LHCN-M2 (cell line): ENCODE measurements around the gene PPP2R1A. TPM values are rescaled to one million over a fixed set of nuclear protein-coding genes. Genes with fewer than 3 reads are reported as not detected.
"Not testable (repeated sequence)": the region's sequence is repeated elsewhere in the genome, so short reads cannot be mapped to it uniquely, and the experiment has no call there.

Experiments used
- DNase-seq: peaks from one replicate; pipeline ENCODE4 v3.0.0-alpha.2; 2012; ENCODE audit warnings: low read depth
- total RNA-seq: library from RNA; depleted of rRNA; stranded (reverse); fragments of >200 nt; gene quantifications from 2 replicates; pipeline ENCODE4 v1.2.3, GENCODE V29; 2014

PPP2R1A gene
- total RNA-seq, 1 experiment from 2014 or later, result 284 TPM

GRCh38 chr19:52200755-52201391 lies 11.0 kb downstream of the PPP2R1A start:
- not testable (repeated sequence) for DNase-seq

DNA sequence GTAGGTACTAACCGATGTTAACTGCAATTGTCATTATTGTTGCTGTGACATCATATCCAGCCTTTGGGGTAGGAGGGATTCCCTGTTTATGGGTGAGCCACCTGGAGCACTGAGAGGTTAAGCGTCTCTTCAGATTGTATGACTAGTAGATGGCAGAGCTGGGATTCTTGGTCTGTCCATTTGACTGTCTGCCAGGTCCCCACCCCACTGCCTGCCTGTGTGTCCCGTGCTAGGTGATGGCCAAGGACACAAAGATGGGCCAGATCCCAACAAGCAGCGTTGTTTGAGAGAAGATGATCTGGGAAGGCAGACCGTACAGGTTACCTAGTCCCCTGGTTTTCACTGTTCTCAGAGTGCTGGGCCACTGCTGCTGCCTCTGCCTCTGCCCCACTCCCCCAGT lies 16.6 kb downstream of the PPP2R1A start:
- DNase-seq, result no peak

- no peak for DNase-seq
These were observed 21.4 kb downstream of the PPP2R1A start for GRCh38 chr19:52211203-52211602.

DNA sequence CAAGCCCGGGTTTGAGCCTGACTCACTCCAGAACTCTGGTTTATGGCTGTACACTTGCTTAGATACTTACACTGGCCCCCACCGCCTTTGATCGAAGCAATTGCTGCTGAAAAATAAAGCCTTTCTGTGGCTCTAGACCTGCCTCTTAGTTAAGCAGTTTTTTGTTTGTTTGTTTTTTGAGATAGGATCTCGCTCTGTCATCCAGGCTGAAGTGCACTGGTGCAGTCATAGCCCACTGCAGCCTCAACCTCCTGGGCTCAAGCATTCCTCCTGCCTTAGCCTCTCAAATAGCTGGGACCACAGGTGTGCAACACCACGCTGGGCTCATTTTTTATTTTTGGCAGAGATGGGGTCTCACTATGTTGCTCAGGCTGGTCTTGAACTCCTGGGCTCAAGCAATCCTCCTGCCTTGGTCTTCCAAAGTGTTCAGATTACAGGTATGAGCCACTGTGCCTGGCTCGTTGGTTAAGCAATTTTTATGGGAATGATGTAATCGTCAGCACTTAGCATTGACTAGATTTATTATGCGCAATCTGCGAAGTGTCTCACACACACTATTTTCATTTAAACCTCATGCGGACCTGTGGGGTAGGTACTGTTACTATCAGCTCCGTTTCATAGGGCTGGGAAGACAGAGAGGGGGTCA lies 22.2 kb downstream of the PPP2R1A start:
- DNase-seq, result no peak

GRCh38 chr19:52212572-52213255 lies 22.9 kb downstream of the PPP2R1A start:
- DNase-seq, result no peak

- DNase-seq, result no peak
These were observed 24.4 kb downstream of the PPP2R1A start for GRCh38 chr19:52214241-52214640.

GRCh38 chr19:52216401-52216800 lies 26.5 kb downstream of the PPP2R1A start:
- no peak for DNase-seq

DNA sequence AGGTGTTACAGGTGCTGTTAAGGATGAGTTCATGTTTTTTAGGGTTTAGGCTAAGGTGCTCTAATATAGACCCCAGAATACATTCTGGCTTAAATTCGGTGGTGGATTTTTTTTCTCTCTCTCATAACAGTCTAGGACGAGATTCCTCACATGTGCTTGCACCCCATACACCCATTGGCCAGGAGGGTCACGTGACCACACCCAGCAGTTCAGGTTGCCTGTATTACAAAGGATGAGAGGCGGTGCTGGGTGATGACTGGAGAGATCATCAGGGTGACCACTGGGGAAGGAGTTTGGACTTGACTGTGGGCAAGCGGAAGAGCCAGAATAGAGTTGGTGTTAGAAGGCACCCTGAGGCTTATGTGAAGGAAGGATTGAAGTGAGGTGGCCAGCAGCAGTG lies 27.7 kb downstream of the PPP2R1A start:
- no peak for DNase-seq

GRCh38 chr19:52219611-52220010 lies 29.8 kb downstream of the PPP2R1A start:
- DNase-seq, result peak; percentile 58

DNA sequence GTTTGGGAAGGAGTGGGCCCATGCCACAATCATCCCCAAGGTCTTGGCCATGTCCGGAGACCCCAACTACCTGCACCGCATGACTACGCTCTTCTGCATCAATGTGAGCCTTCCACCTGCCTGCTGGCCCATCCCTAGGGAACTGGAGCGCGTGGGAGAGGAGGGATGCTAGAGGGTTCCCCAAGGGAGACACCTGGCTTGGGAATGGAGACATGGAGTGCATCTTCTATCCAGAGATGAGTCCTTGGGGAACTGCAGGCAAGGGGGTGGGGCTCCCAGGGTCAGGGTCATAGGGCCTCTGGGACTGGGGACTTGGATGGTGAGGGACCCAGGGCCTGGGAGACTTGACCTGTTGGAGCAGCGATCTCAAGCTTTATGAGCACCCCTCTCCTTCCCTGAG lies 31.2 kb downstream of the PPP2R1A start:
- no peak for DNase-seq

- no peak for DNase-seq
These were observed 32.1 kb downstream of the PPP2R1A start for GRCh38 chr19:52221831-52222375.

- no peak for DNase-seq
These were observed 34.4 kb downstream of the PPP2R1A start for GRCh38 chr19:52224211-52224610.

DNA sequence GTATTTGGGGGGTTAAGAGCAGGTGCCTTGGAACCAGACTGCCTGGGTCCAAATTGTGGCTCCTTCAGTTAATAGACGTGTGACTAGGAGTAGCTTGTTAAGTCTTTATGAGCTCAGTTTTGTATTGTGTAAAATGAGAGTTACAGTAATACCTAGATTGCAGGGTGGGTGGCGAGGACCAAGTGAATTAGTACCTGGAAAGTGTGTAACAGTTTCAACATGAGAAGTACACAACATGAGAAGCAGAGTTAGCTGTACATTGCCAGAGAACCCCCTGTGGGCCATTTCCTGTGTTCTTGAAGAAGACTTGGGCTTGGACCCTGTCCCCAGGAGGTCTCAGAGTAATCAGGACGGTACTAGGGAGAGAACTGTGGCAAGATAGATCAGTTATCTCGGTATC lies 36.8 kb downstream of the PPP2R1A start:
- no peak for DNase-seq

DNA sequence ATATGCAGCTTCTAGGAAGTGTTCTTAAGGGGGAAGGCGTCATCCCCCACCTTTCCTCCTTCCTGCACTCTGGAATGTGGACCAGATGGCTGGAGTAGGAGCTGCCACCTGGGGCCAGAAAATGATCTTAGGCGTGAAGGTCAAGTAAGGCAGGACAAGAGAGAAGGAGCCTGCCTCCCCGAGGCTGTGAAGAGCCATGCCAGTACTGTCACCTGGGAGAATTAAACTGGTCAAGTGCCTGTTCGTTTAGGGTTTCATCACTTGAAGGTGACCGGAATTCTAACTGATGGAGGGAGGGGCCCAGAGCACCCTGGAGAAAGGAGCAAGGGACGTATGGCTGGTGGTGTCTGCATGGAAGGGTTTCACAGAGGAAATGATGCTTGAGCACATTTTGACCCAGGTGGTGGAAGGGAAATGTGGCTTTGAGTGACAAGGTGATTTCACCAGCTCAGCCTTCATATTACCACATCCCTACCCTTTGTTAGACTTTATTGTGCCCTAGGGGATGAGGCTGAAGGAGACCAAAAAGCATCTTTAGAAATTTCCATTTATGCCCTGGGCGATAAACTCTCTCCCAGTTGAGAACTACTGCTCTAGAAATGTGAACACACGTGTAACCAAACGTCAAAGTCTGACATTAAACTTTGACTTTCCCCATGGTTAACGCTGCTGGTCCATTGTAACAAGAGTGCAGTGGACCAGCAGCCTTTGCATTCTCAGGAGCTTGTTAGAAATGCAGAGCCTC lies 37.5 kb downstream of the PPP2R1A start:
- DNase-seq, result no peak

GRCh38 chr19:52227980-52228379 lies 38.1 kb downstream of the PPP2R1A start:
- no peak for DNase-seq

- DNase-seq, result no peak
These were observed 39.7 kb downstream of the PPP2R1A start for GRCh38 chr19:52229524-52229923.

DNA sequence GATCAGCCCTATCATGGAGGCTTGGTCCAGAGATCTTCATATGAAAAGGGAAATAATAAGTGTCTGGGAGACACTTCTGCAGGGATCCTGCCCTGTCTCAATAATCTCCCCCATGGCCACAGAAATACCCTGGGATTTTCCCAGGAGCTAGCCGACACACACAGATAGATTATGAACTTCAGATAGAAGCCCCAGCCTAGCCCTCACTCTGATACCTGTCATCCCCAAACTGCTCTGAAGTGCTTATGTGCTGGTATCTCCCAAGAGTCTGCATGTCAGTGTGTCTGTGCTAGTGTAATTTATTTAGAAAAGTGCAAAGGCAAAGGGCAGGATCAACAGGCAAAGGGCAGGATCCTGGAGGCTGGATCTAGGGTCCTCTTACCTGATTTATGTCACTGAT lies 40.8 kb downstream of the PPP2R1A start:
- DNase-seq, result no peak

DNA sequence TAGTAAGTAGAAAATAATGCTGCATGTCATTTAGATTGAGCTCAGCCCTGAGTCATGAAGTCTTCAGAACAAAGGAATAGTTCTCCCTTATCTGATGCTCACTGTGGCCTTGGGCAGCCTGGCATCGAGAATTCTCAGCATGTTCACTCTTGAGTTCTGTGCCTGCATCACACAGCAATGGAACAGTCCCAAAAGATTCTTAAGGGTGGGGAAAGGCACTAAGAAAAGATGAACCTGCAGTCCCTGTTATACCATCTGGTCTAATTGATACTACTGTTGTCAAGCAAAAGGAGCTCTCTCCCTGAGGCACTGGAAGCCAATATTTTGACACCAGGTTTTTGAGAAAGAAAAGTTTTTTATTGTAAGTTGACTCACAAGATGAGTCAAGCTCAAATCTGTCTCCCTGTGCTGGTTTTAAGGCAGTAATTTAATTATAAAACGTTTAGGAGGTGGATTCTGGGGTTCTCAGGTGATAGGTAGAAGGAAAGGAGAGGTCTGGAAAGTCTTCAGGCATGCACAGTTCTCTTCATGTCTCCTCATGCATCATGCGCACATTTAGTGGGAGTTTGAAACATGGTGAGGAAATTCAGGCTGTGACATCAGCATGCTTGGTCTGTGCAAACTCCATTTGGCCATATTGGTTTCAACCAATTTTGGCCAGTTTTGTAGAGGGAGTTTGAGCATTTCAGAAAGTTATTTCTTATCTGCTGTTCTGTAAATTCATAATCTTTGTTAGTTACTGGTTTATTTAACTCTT lies 41.5 kb downstream of the PPP2R1A start:
- no peak for DNase-seq

DNA sequence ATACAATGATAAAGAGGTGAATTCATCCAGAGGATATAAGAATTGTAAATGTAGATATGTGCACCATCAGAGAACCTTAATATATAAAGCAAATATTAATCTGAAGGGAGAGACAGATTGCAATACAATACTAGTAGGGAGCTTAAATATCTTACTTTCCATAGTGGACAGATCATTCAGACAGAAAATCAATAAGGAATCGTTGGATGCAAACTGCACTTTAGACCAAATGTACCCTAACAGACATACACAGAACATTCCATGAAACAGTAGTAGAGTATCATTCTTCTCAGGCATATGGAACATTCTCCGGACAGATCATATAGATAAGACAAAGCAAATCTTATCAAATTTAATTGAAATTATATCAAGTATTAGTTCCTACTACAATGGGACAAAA lies 44.6 kb downstream of the PPP2R1A start:
- no peak for DNase-seq

DNA sequence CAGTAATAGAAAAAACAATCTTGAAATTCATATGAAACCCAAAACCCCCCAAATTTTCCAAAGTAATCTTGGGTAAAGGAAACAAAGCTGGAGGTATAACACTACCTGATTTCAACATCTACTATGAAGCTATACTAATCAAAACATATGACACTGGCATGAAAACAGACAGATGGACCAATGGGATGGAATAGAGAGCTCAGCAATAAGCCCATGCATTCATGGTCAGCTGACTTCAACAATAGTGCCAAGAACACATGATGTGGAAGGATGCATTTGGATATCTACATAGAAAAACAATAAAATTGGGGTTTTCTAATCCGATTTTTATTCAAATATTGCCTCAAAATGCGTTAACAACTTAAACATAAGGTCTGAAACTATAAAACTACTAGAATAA lies 47.3 kb downstream of the PPP2R1A start:
- no peak for DNase-seq

- peak; percentile 58 for DNase-seq
These were observed 48.0 kb downstream of the PPP2R1A start for GRCh38 chr19:52237771-52238400.
